Peyer's patch (tissue), 4 donors: Measurements from ENCODE around the gene LHX4. TPM values are rescaled to one million over a fixed set of nuclear protein-coding genes. Genes with fewer than 3 reads are reported as not detected.

Experiments
- DNase-seq, 3 donors: peaks; one replicate each; pipeline ENCODE4 v3.0.0-alpha.2; 2017 to 2019
- H3K27ac ChIP-seq, 4 donors: fragments of 200-600 bp; sonication (generic); one replicate each; pipeline ENCODE4 v1.5.1; 2016 to 2019
- H3K27me3 ChIP-seq, 2 donors: fragments of 200-600 bp; sonication (generic); one replicate each; pipeline ENCODE4 v1.5.1; 2019
- H3K36me3 ChIP-seq, 3 donors: fragments of 200-600 bp; sonication (generic); one replicate each; pipeline ENCODE4 v1.5.1; 2016 to 2019
- H3K4me1 ChIP-seq, 4 donors: fragments of 200-600 bp; sonication (generic); one replicate each; pipeline ENCODE4 v1.5.1; 2016 to 2019
- H3K4me3 ChIP-seq, 4 donors: fragments of 200-600 bp; sonication (generic); 1 replicate in 3 of 4; 2 replicates in 1 of 4; pipeline ENCODE4 v1.5.1; 2016 to 2019; ENCODE audit warnings: mild to moderate bottlenecking in 1 of 4
- H3K9me3 ChIP-seq, 4 donors: fragments of 200-600 bp; sonication (generic); one replicate each; pipeline ENCODE4 v1.5.1; 2016 to 2019; ENCODE audit warnings: mild to moderate bottlenecking in 1 of 4
- CTCF ChIP-seq, 6 experiments: fragments of 450-650 bp in 4 of 6; fragments of 200-600 bp in 2 of 6; sonication (generic) in 1 of 6; IDR thresholded peaks; one replicate each; pipeline ENCODE4 v1.5.1; 2017 to 2019; ENCODE audit warnings: antibody characterized with exemption in 6 of 6, mild to moderate bottlenecking in 3 of 6, moderate library complexity in 1 of 6
- POLR2A ChIP-seq, 2 donors: fragments of 450-650 bp; IDR thresholded peaks; one replicate each; pipeline ENCODE4 v1.5.1; 2017; ENCODE audit warnings: antibody characterized with exemption in 2 of 2, mild to moderate bottlenecking in 2 of 2, moderate library complexity in 2 of 2
- total RNA-seq, 4 donors: library from RNA; depleted of rRNA; stranded (reverse); fragments of >200 nt; gene quantifications; one replicate each; pipeline ENCODE4 v1.1.0, GENCODE V29; 2016

LHX4 gene
- total RNA-seq, 4 donors from 2014 or later: 0.28 to 1.1 (median 0.68) TPM

GRCh38 chr1:180237869-180238476 is 7.9 kb downstream of the LHX4 start:
- Histone ChIP-seq H3K9me3 (no peaks in the 10 kb centered on the region), H3K27ac (no peak overlapping the region), H3K27me3 (peaks cover 3 to 55% of the 10 kb centered on the region in 2 donors), H3K4me1 (peaks cover 0 to 30% (median 6%) of the 10 kb centered on the region in 4 donors), H3K4me3 (no peak overlapping the region), H3K36me3 (no peaks in the 10 kb centered on the region)
- TF ChIP-seq CTCF (IDR thresholded peaks at IDR 0.05): no peak
- no peak for TF ChIP-seq POLR2A (IDR thresholded peaks at IDR 0.05)
- no peak for DNase-seq

GRCh38 chr1:180238675-180239074 is 8.6 kb downstream of the LHX4 start:
- TF ChIP-seq CTCF (IDR thresholded peaks at IDR 0.05) (no peak), POLR2A (IDR thresholded peaks at IDR 0.05) (no peak)
- no peak overlapping the region for H3K27ac ChIP-seq
- H3K36me3 ChIP-seq: no peaks in the 10 kb centered on the region
- no peaks in the 10 kb centered on the region for H3K9me3 ChIP-seq
- peaks cover 0 to 24% (median 6%) of the 10 kb centered on the region in 4 donors for H3K4me1 ChIP-seq
- peaks cover 3 to 48% of the 10 kb centered on the region in 2 donors for H3K27me3 ChIP-seq
- DNase-seq: no peak
- H3K4me3 ChIP-seq: no peak overlapping the region

GRCh38 chr1:180239145-180240096 is 9.4 kb downstream of the LHX4 start:
- peak in 1 of 3 donors; percentile 10 for DNase-seq

GRCh38 chr1:180241716-180242544 is 11.9 kb downstream of the LHX4 start:
- Histone ChIP-seq H3K4me1 (peaks cover 0 to 5% (median 0%) of the 10 kb centered on the region in 4 donors), H3K4me3 (no peak overlapping the region), H3K36me3 (no peaks in the 10 kb centered on the region), H3K27ac (no peak overlapping the region), H3K27me3 (peaks cover 0 to 18% of the 10 kb centered on the region in 2 donors), H3K9me3 (no peaks in the 10 kb centered on the region)
- no peak for TF ChIP-seq POLR2A (IDR thresholded peaks at IDR 0.05)
- no peak for TF ChIP-seq CTCF (IDR thresholded peaks at IDR 0.05)
- peak in 1 of 3 donors; percentile 0 for DNase-seq

More at GRCh38 chr1:180239145-180240096, 9.4 kb downstream of the LHX4 start:
- Histone ChIP-seq H3K4me1 (peaks cover 0 to 19% (median 6%) of the 10 kb centered on the region in 4 donors), H3K4me3 (no peak overlapping the region), H3K27ac (no peak overlapping the region), H3K36me3 (no peaks in the 10 kb centered on the region), H3K9me3 (no peaks in the 10 kb centered on the region), H3K27me3 (peaks cover 3 to 42% of the 10 kb centered on the region in 2 donors)
- TF ChIP-seq POLR2A (IDR thresholded peaks at IDR 0.05) (no peak), CTCF (IDR thresholded peaks at IDR 0.05) (no peak)
